ENCODE results near the gene COLEC11.

GRCh38 chr2:3643371-3644245, 48.7 kb downstream of the COLEC11 start:
- TF ChIP-seq CTCF (IDR thresholded peaks at IDR 0.05) (no peak), USF2 (CRISPR knock-in tag; IDR thresholded peaks at IDR 0.05) (no peak), NFYB (CRISPR knock-in tag; conservative IDR thresholded peaks at IDR 0.05; ENCODE audit: low read depth) (no peak), PRRX2 (CRISPR knock-in tag; IDR thresholded peaks at IDR 0.05) (no peak)
